Measurements from ENCODE around the gene ELF1.

- TF ChIP-seq CTCF (IDR thresholded peaks at IDR 0.05; ENCODE audit: insufficient read depth, low read length, poor library complexity, severe bottlenecking) (no peak), EZH2phosphoT487 (conservative IDR thresholded peaks at IDR 0.05; ENCODE audit: low read length) (no peak)
Observed at GRCh38 chr13:41028051-41028450, 8.9 kb upstream of the ELF1 start.

All from SU-DHL-6 (cell line).